IPS DF 6.9 (cell line): ENCODE measurements around the gene TXK.

Experiments used
- DNase-seq: peaks from one replicate; pipeline ENCODE4 v3.0.0-alpha.2; 2013; ENCODE audit warnings: low read depth, low spot score
- H3K27ac ChIP-seq: one replicate; pipeline ENCODE4 v1.5.1; 2013; ENCODE audit warnings: low read length, control low read depth
- H3K27me3 ChIP-seq: 2 replicates; pipeline ENCODE4 v1.6.1; 2013; ENCODE audit warnings: mild to moderate bottlenecking, low read length; ENCODE audit not compliant: control insufficient read depth, insufficient read depth
- H3K36me3 ChIP-seq: 2 replicates; pipeline ENCODE4 v1.6.1; 2013; ENCODE audit warnings: low read length; ENCODE audit not compliant: control insufficient read depth, insufficient read depth
- H3K4me1 ChIP-seq: 2 replicates; pipeline ENCODE4 v1.6.1; 2013; ENCODE audit warnings: low read length; ENCODE audit not compliant: control insufficient read depth, insufficient read depth
- H3K4me3 ChIP-seq: 2 replicates; pipeline ENCODE4 v1.5.1; 2013; ENCODE audit warnings: mild to moderate bottlenecking, low read length
- H3K9me3 ChIP-seq: 2 replicates; pipeline ENCODE4 v1.6.1; 2013; ENCODE audit warnings: low read length, inconsistent platforms; ENCODE audit not compliant: control insufficient read depth, insufficient read depth
- WGBS: extraction: QIAGEN DNeasy Blood & Tissue Kit; methylation state at CpG from one replicate; pipeline ENCODE4 v1.1.7; 2013; ENCODE audit warnings: mixed read lengths, missing lambda C conversion rate; ENCODE audit not compliant: insufficient read length, insufficient coverage; 5-methylcytosine and 5-hydroxymethylcytosine counted together

The TXK gene

DNA sequence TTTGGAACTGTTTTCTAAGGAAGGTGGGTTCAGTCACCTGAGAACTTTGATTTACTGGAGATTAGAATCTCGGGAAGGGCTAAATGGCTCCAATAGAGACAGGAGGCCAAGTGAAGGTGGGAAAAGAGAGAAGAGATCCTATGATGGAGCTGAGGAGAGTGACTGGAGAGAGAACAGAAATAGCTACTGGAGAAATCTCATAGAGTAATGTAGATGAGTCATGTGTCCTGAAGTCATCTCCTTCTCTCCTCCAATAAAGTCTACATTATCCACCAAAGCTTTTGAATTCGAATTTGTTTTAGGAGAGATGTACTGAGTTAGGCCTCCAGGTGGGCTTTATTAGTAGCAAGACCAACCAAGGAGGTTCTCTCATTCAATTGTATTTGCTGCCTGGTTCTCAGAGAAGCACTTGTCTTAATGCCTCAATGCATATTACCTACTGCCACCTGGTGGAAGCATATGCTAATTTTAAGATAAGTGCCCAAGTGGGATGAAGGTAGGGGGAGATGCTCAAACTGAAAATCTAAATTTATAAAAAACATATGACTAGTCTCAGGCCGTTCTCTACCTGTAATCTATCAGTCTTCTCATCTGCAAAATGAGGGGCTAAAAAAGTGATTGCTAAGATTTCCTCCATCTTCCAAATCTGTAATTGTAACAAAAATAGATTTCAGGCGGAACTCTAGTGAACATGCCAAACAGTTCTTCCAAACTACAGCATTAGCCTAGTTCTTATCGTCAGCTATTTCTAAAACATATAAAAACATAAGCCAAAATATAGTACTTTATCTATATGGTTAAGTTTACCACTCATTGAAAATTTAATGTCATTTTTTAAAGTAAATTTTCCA lies 24.4 kb downstream of the TXK start:
- no peaks in the 10 kb centered on the region for H3K9me3 ChIP-seq
- no peaks in the 10 kb centered on the region for H3K36me3 ChIP-seq
- no peak overlapping the region for H3K27ac ChIP-seq
- WGBS: no CpG with 5 or more reads among the region's 5 CpGs
- no peak for DNase-seq
- no peak overlapping the region for H3K4me3 ChIP-seq
- H3K4me1 ChIP-seq: no peaks in the 10 kb centered on the region
- H3K27me3 ChIP-seq: no peaks in the 10 kb centered on the region

- H3K36me3 ChIP-seq: no peaks in the 10 kb centered on the region
Measured at GRCh38 chr4:48108309-48109073, 25.6 kb downstream of the TXK start.

GRCh38 chr4:48105230-48105629 lies 28.8 kb downstream of the TXK start:
- H3K27me3 ChIP-seq: no peaks in the 10 kb centered on the region
- WGBS: no CpG with 5 or more reads among the region's 1 CpG
- H3K4me3 ChIP-seq: no peak overlapping the region
- no peaks in the 10 kb centered on the region for H3K9me3 ChIP-seq
- no peak overlapping the region for H3K27ac ChIP-seq
- DNase-seq: no peak
- H3K4me1 ChIP-seq: no peaks in the 10 kb centered on the region
- no peaks in the 10 kb centered on the region for H3K36me3 ChIP-seq

More at GRCh38 chr4:48108309-48109073, 25.6 kb downstream of the TXK start:
- Histone ChIP-seq H3K9me3 (no peaks in the 10 kb centered on the region), H3K27ac (no peak overlapping the region), H3K27me3 (no peaks in the 10 kb centered on the region), H3K4me1 (no peaks in the 10 kb centered on the region), H3K4me3 (no peak overlapping the region)
- no CpG with 5 or more reads among the region's 2 CpGs for WGBS
- no peak for DNase-seq

GRCh38 chr4:48103483-48104139 lies 30.4 kb downstream of the TXK start:
- Histone ChIP-seq H3K9me3 (no peaks in the 10 kb centered on the region), H3K4me1 (no peaks in the 10 kb centered on the region), H3K4me3 (no peak overlapping the region), H3K27ac (no peak overlapping the region), H3K36me3 (no peaks in the 10 kb centered on the region), H3K27me3 (no peaks in the 10 kb centered on the region)
- no CpG with 5 or more reads among the region's 3 CpGs for WGBS
- no peak for DNase-seq

DNA sequence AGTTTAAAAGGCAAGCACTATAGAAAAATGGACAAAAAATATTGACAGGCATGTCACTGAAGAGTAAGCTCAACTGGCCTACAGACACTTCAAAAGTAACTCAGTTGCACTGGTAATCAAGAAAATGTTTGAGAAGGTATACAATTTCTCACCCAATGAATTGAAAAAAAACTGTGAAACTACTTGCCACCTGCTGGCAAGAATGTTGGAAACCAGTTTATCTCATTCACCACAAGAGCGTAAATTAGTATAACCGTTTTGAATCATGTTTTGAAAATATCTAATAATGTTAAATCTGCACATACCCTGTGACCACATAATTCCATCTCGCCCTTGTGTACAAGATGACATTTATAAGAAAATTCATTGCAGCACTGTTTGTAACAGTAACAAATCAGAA lies 31.7 kb downstream of the TXK start:
- WGBS: no CpG with 5 or more reads among the region's 3 CpGs
- no peak for DNase-seq
- no peaks in the 10 kb centered on the region for H3K36me3 ChIP-seq

DNA sequence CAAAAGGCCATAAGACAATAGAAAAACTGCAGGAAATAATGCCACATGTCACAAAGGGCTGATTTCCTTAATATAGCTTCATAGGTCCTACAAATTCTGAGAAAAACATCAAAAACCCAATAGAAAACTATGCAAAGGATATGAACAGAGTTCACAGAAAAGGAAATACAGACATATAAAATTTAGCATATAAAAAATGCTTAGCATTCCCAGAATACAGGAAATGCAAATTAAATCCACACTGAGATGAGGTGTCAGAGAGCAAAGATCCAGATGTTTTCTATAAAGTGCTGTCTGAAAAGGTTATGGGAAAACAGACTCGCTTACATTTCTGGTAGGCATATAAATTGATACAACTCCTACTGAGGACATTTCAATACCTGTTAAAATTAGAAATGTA lies 33.8 kb downstream of the TXK start:
- no CpG with 5 or more reads among the region's 1 CpG for WGBS
- H3K36me3 ChIP-seq: no peaks in the 10 kb centered on the region
- DNase-seq: no peak

More for the DNA sequence above, 31.7 kb downstream of the TXK start:
- Histone ChIP-seq H3K27ac (no peak overlapping the region), H3K9me3 (no peaks in the 10 kb centered on the region), H3K27me3 (no peaks in the 10 kb centered on the region), H3K4me3 (no peak overlapping the region), H3K4me1 (no peaks in the 10 kb centered on the region)

GRCh38 chr4:48095441-48095840 lies 38.6 kb downstream of the TXK start:
- no peaks in the 10 kb centered on the region for H3K9me3 ChIP-seq
- H3K4me1 ChIP-seq: no peaks in the 10 kb centered on the region
- WGBS: no CpG with 5 or more reads among the region's 2 CpGs
- no peak overlapping the region for H3K4me3 ChIP-seq
- no peak for DNase-seq
- no peak overlapping the region for H3K27ac ChIP-seq
- H3K36me3 ChIP-seq: no peaks in the 10 kb centered on the region
- H3K27me3 ChIP-seq: no peaks in the 10 kb centered on the region

More for the DNA sequence above, 33.8 kb downstream of the TXK start:
- no peaks in the 10 kb centered on the region for H3K9me3 ChIP-seq
- H3K27me3 ChIP-seq: no peaks in the 10 kb centered on the region
- H3K27ac ChIP-seq: no peak overlapping the region
- H3K4me1 ChIP-seq: no peaks in the 10 kb centered on the region
- no peak overlapping the region for H3K4me3 ChIP-seq

DNA sequence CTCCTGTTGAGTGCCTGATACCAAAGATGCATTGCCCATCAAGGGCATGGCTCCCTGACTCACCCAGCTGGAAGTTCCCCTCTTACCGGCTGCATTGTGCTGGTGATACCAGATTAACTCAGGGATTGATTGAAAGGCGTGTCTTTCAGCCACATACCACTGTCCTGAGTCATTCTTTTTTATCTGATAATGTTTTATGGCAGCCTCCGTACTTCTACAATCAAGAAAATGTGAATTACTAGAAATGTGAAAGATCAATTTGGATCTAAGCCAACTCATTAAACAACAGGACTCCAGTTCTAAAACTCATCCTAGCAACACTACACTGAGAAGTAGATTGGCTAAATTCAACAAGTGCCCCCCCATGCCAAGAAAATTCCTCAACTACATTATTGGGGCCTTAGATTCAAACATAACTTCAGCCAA lies 40.0 kb downstream of the TXK start:
- Histone ChIP-seq H3K4me1 (no peaks in the 10 kb centered on the region), H3K4me3 (no peak overlapping the region), H3K36me3 (no peaks in the 10 kb centered on the region), H3K27ac (no peak overlapping the region), H3K27me3 (no peaks in the 10 kb centered on the region), H3K9me3 (no peaks in the 10 kb centered on the region)
- no CpG with 5 or more reads among the region's 3 CpGs for WGBS
- no peak for DNase-seq

DNA sequence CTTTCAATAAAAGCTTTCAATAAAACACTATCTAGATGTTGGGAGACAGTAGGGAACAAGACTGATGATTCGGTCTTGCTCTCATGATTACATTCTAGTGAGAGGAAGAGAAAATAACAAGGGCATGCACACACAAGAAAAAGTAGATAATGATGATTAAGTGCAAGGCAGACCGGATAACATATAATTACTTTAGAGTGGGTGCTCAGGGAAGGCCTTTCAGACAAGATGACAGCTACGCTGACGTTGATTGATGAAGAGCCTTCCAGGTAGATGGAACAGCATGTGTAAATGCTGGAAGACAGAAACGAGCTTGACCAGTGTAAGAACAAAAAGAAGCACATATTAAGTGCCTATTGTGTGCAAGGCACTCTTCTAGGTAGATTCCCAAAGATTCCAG lies 43.4 kb downstream of the TXK start:
- no peaks in the 10 kb centered on the region for H3K27me3 ChIP-seq
- no peaks in the 10 kb centered on the region for H3K36me3 ChIP-seq

DNA sequence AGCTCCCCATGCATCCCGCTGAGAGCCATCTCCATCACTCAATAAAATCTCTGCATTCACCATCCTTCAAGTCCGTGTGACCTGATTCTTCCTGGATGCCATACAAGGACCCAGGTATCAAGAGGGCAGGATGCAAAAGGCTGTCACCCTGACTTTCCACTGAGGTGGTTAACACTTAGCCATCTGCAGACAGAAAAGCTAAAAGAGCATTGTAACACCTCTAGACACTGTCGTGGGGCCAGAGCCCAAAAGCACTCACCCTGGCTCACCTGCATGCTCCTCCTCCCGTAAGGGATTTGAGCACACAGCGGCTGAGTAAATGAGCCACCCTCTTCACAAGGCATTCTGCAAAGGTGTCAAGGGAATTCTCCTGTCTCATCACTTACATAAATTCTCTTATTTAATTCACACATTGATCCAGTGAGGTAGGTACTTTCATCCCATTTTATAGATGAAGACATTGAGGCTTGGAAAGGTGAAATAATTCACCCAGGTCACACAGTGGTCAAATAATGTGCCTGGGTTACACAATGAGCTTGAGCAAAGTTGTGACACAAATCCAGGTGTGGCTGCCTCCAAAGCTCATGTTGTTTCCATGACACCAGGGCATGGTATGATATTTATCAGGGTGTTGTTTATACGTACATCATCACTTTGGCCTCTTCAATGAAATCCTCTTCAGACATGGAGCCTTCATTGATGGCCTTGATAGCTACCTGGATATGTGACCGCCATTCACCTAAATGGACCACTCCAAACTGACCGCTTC lies 48.0 kb downstream of the TXK start:
- DNase-seq: no peak

More for the DNA sequence above, 43.4 kb downstream of the TXK start:
- H3K4me3 ChIP-seq: no peak overlapping the region
- no peaks in the 10 kb centered on the region for H3K4me1 ChIP-seq
- no peak overlapping the region for H3K27ac ChIP-seq
- no peaks in the 10 kb centered on the region for H3K9me3 ChIP-seq
- no peak for DNase-seq
- no CpG with 5 or more reads among the region's 5 CpGs for WGBS

More for the DNA sequence above, 48.0 kb downstream of the TXK start:
- no peak overlapping the region for H3K4me3 ChIP-seq
- no peaks in the 10 kb centered on the region for H3K27me3 ChIP-seq
- no CpG with 5 or more reads among the region's 8 CpGs for WGBS
- no peak overlapping the region for H3K27ac ChIP-seq
- no peaks in the 10 kb centered on the region for H3K4me1 ChIP-seq
- H3K36me3 ChIP-seq: no peaks in the 10 kb centered on the region
- no peaks in the 10 kb centered on the region for H3K9me3 ChIP-seq
